Endothelial cell of umbilical vein (primary cell): ENCODE data around the gene SNN. TPM values are rescaled to one million over a fixed set of nuclear protein-coding genes. Genes with fewer than 3 reads are reported as not detected.

Source experiments
- BruUV-seq: library from RNA; stranded (reverse); fragments of 400-500 nt; replicated peaks from 2 replicates; lab custom pipeline; 2021; lab: Mats Ljungman, UMichigan
- CTCF ChIA-PET: fragments of 300-600, 350-600 bp; sonication (Branson Sonifier 250); formaldehyde crosslinking; loops from one replicate; lab custom pipeline; 2021; ENCODE audit warnings: antibody characterized with exemption, inconsistent platforms; lab: Charles Lee
- POLR2A ChIA-PET: fragments of 300-600, 350-600 bp; sonication (Branson Sonifier 250); formaldehyde crosslinking; loops from one replicate; lab custom pipeline; 2021; ENCODE audit warnings: antibody characterized with exemption, inconsistent platforms; lab: Charles Lee
- DNase-seq: peaks from one replicate; pipeline ENCODE4 v3.0.0-alpha.2; 2011; ENCODE audit warnings: low read depth, low spot score
- FAIRE-seq: peaks from 2 replicates; lab custom pipeline; 2011; peaks lifted over from hg19 to GRCh38; lab: Jason Lieb, UNC
- H2AFZ ChIP-seq: 2 replicates; pipeline ENCODE4 v1.6.0; 2012; ENCODE audit warnings: low read depth, low read length, control low read depth, inconsistent platforms
- H3K27ac ChIP-seq: 2 replicates; pipeline ENCODE4 v1.5.1; 2011; ENCODE audit warnings: low read depth, mild to moderate bottlenecking, control low read depth, low read length, moderate library complexity; ENCODE audit not compliant: insufficient read depth
- H3K27me3 ChIP-seq, 2 experiments: 2 replicates each; pipeline versions ENCODE4 v1.6.0 to v1.6.1; 2011; ENCODE audit warnings: low read length in 2 of 2, mixed read lengths in 1 of 2; ENCODE audit not compliant: control insufficient read depth in 2 of 2, insufficient read depth in 2 of 2
- H3K36me3 ChIP-seq, 2 experiments: 2 replicates in 1 of 2; 3 replicates in 1 of 2; pipeline ENCODE4 v1.5.1; 2011; ENCODE audit warnings: low read length in 2 of 2, mild to moderate bottlenecking in 1 of 2, moderate library complexity in 1 of 2; ENCODE audit not compliant: control insufficient read depth in 2 of 2, insufficient read depth in 2 of 2; ENCODE audit errors: extremely low read depth in 1 of 2
- H3K4me1 ChIP-seq: 3 replicates; pipeline ENCODE4 v1.5.1; 2011; ENCODE audit warnings: mild to moderate bottlenecking, low read length; ENCODE audit not compliant: control insufficient read depth, insufficient read depth; ENCODE audit errors: extremely low read depth
- H3K4me2 ChIP-seq: 2 replicates; pipeline ENCODE4 v1.6.1; 2011; ENCODE audit warnings: low read length, control low read depth, mixed read lengths; ENCODE audit not compliant: insufficient read depth
- H3K4me3 ChIP-seq, 3 experiments: fragments of 200-600 bp in 1 of 3; sonication (generic), shearing (Covaris generic) in 1 of 3; replicated peaks in 1 of 3; 2 replicates each; pipeline ENCODE4 v1.5.1; 2011 to 2016; ENCODE audit warnings: control low read depth in 3 of 3, low read length in 3 of 3, mild to moderate bottlenecking in 2 of 3, inconsistent platforms in 1 of 3, low read depth in 1 of 3, moderate library complexity in 1 of 3; ENCODE audit not compliant: insufficient read depth in 1 of 3
- H3K79me2 ChIP-seq: 2 replicates; pipeline ENCODE4 v1.6.0; 2012; ENCODE audit warnings: low read length, inconsistent platforms; ENCODE audit not compliant: control insufficient read depth, insufficient read depth
- H3K9ac ChIP-seq: replicated peaks from 2 replicates; pipeline ENCODE3; 2011; ENCODE audit warnings: low read length, control low read depth; ENCODE audit not compliant: insufficient read depth; ENCODE audit errors: extremely low read depth
- H3K9me1 ChIP-seq: replicated peaks from 3 replicates; pipeline ENCODE4 v1.6.0; 2011; ENCODE audit warnings: mild to moderate bottlenecking, low read length; ENCODE audit not compliant: control insufficient read depth, insufficient read depth; ENCODE audit errors: extremely low read depth
- H3K9me3 ChIP-seq: replicated peaks from 2 replicates; pipeline ENCODE4 v1.5.1; 2012; ENCODE audit warnings: low read length, inconsistent platforms; ENCODE audit not compliant: control insufficient read depth, insufficient read depth
- H4K20me1 ChIP-seq: replicated peaks from 2 replicates; pipeline ENCODE3; 2011; ENCODE audit warnings: mild to moderate bottlenecking, low read length; ENCODE audit not compliant: control insufficient read depth, insufficient read depth; ENCODE audit errors: extremely low read depth
- EZH2 ChIP-seq: IDR thresholded peaks from 2 replicates; pipeline ENCODE4 v1.6.1; 2012; ENCODE audit warnings: borderline replicate concordance, low read depth, mild to moderate bottlenecking, moderate library complexity, low read length, inconsistent platforms; ENCODE audit not compliant: severe bottlenecking
- FOS ChIP-seq: IDR thresholded peaks from 2 replicates; pipeline ENCODE4 v1.6.1; 2011; ENCODE audit warnings: mild to moderate bottlenecking, low read length, moderate library complexity, borderline replicate concordance; ENCODE audit not compliant: insufficient read depth
- GATA2 ChIP-seq: IDR thresholded peaks from 2 replicates; pipeline ENCODE4 v1.7.0; 2011; ENCODE audit warnings: low read depth, mild to moderate bottlenecking, moderate library complexity, mixed read lengths, low read length; ENCODE audit not compliant: insufficient read length, insufficient read depth
- JUN ChIP-seq: IDR thresholded peaks from 2 replicates; pipeline ENCODE4 v1.6.1; 2011; ENCODE audit warnings: borderline replicate concordance, low read depth; ENCODE audit not compliant: insufficient read length, insufficient read depth
- MYC ChIP-seq: IDR thresholded peaks from one replicate; pipeline ENCODE4 v1.6.1; 2011; ENCODE audit warnings: mild to moderate bottlenecking, low read depth, low read length
- POLR2A ChIP-seq: IDR thresholded peaks from 2 replicates; pipeline ENCODE4 v1.6.1; 2012; ENCODE audit warnings: low read depth, mild to moderate bottlenecking, control low read depth, low read length
- POLR2AphosphoS5 ChIP-seq: IDR thresholded peaks from 2 replicates; pipeline ENCODE4 v1.6.1; 2012; ENCODE audit warnings: low read depth, mild to moderate bottlenecking, control low read depth, low read length, moderate library complexity; ENCODE audit not compliant: insufficient read depth
- dilution Hi-C: fragments of 300-500 bp; cut with MboI; formaldehyde crosslinking; loops from one replicate; pipeline ENCODE4 v1.15.0; 2019; ENCODE audit warnings: low sequenced_read_pairs; ENCODE audit not compliant: extremely low pct_ligation_motif_present
- intact Hi-C: fragments of 100-400 bp; cut with micrococcal nuclease; formaldehyde crosslinking; loops from one replicate; pipeline ENCODE4 v1.10.0; 2022
- polyA plus RNA-seq, 4 experiments: library from polyadenylated mRNA; depleted of rRNA in 3 of 4; stranded (reverse) in 3 of 4; unstranded in 1 of 4; fragments of >200 nt; gene quantifications; 2 replicates each; pipeline versions ENCODE4 v1.2.1 to v1.2.3, GENCODE V29; 2011 to 2012; ENCODE audit warnings: missing spikeins in 1 of 4
- total RNA-seq: library from RNA; stranded (reverse); gene quantifications from 2 replicates; pipeline ENCODE4 v1.2.3, GENCODE V29; 2021
- TF ChIP-seq, protein P1 (sequence below): IDR thresholded peaks from 2 replicates; pipeline ENCODE4 v1.6.1; 2011; ENCODE audit not compliant: insufficient read depth, insufficient read length
- TF ChIP-seq, protein P2 (sequence below), 2 donors: IDR thresholded peaks; 1 replicate in 1 of 2; 2 replicates in 1 of 2; pipeline ENCODE4 v1.5.1; 2011; ENCODE audit warnings: low read length in 2 of 2, mild to moderate bottlenecking in 2 of 2, moderate library complexity in 2 of 2, control low read depth in 1 of 2, inconsistent platforms in 1 of 2, low read depth in 1 of 2; ENCODE audit not compliant: insufficient read depth in 1 of 2; ENCODE audit errors: extremely low read depth in 1 of 2

Gene SNN
- total and polyA plus RNA-seq, 2 donors (not counting 3 experiments of a cell fraction or from before 2014, with no cell fraction given) = 17.7 to 24.1 TPM

DNA sequence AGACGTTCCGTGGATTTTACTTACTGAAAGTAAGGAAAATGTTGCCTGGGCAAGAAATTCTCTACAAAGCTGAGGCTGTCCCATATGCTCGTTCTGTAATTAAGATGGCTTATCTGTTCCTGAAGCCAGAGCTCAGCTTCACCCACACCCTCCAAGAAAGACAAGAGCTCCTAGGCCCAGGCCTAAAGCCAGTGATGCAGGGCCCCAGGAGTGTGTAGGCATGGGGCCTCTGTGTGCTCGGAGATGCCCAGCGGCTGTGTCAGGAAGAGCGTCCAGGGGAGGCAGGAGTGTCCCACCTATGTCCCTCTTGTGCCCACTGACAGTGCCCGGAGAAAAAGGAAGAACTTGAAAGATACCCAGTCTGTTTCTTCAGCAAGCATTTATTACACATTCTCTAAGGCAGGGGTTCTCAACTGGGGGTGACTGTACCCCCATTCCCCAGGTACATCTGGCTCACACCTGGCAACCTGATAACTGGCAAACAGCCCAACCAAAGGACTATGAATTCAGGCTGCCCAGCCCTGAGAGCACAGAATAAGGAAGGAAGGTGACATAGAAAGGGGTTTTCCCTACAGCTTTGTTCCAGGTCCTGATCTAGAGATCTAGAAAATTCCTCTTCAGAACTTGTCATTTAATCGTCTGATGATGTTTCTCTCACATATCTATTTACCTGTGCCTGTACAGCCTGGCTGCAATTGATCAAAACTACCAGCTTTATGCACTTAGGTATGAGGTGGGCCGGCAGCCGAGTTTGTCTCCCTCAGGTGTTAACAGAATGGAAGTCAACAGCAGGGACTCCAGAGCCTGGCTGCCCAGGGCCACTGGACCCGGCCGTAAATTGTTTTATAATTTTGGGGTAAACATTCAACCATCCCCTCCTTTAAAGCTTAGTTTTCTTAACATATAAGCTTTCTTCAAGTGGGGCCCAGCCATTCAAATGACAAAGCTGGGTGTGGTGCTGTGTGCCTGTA is 12.0 kb downstream of the SNN start:
- POLR2A ChIA-PET = no interaction called here
- intact Hi-C loops = no loop called here
- H3K36me3 ChIP-seq = peaks cover 14 to 43% of the 10 kb centered on the region in 2 experiments
- DNase-seq (no peak), FAIRE-seq (no peak)
- H3K4me2 ChIP-seq = no peak overlapping the region
- H3K4me1 ChIP-seq = no peaks in the 10 kb centered on the region
- no peak for TF ChIP-seq POLR2AphosphoS5
- TF ChIP-seq FOS = no peak
- no peak for TF ChIP-seq GATA2
- TF ChIP-seq, protein P1, sequence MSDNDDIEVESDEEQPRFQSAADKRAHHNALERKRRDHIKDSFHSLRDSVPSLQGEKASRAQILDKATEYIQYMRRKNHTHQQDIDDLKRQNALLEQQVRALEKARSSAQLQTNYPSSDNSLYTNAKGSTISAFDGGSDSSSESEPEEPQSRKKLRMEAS = no peak
- no peak for TF ChIP-seq POLR2A
- TF ChIP-seq JUN = no peak
- TF ChIP-seq MYC = no peak
- TF ChIP-seq, protein P2, sequence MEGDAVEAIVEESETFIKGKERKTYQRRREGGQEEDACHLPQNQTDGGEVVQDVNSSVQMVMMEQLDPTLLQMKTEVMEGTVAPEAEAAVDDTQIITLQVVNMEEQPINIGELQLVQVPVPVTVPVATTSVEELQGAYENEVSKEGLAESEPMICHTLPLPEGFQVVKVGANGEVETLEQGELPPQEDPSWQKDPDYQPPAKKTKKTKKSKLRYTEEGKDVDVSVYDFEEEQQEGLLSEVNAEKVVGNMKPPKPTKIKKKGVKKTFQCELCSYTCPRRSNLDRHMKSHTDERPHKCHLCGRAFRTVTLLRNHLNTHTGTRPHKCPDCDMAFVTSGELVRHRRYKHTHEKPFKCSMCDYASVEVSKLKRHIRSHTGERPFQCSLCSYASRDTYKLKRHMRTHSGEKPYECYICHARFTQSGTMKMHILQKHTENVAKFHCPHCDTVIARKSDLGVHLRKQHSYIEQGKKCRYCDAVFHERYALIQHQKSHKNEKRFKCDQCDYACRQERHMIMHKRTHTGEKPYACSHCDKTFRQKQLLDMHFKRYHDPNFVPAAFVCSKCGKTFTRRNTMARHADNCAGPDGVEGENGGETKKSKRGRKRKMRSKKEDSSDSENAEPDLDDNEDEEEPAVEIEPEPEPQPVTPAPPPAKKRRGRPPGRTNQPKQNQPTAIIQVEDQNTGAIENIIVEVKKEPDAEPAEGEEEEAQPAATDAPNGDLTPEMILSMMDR (IDR thresholded peaks at IDR 0.05; ENCODE audit: extremely low read depth in 1 of 2, insufficient read depth in 1 of 2, low read depth in 1 of 2, low read length in 2 of 2) = no peak
- no peak for TF ChIP-seq EZH2
- BruUV-seq = no TSS peak
- H3K9me1 ChIP-seq = no peaks in the 10 kb centered on the region
- H4K20me1 ChIP-seq = no peaks in the 10 kb centered on the region
- dilution Hi-C loops = no loop called here
- H2AFZ ChIP-seq = no peak overlapping the region
- no peaks in the 10 kb centered on the region for H3K9me3 ChIP-seq
- CTCF ChIA-PET = interaction anchor here (0.8 to 1.0 kb wide), 2 partner anchors 9 to 18 kb away, joined by 3 read pairs; no protein-coding TSS in a partner anchor
- no peaks in the 10 kb centered on the region for H3K27me3 ChIP-seq
- no peaks in the 10 kb centered on the region for H3K79me2 ChIP-seq
- H3K27ac ChIP-seq = no peak overlapping the region
- H3K4me3 ChIP-seq = no peak overlapping the region
- H3K9ac ChIP-seq = no peak overlapping the region
